Measurements from ENCODE around the gene CCDC80.

DNA sequence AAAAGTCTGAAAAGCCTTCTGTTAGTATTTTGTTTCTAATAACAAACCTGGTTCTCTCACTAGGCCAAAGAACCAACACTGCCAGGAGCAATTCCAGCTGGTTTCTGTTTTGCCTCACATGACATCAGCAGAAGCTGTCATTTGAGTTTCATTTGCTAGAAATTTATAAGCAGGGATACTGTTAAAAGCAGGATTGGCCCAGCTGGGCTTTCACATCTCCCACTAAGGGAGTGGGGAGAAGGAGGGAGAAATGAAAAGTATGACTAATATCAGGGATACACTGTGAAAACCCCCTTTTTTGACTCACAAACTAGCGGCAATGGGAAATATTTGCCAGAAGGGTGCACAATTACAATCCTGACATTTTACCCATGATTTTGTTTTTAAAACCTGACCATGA lies 5.3 kb downstream of the CCDC80 start:
- TF ChIP-seq, protein P1, sequence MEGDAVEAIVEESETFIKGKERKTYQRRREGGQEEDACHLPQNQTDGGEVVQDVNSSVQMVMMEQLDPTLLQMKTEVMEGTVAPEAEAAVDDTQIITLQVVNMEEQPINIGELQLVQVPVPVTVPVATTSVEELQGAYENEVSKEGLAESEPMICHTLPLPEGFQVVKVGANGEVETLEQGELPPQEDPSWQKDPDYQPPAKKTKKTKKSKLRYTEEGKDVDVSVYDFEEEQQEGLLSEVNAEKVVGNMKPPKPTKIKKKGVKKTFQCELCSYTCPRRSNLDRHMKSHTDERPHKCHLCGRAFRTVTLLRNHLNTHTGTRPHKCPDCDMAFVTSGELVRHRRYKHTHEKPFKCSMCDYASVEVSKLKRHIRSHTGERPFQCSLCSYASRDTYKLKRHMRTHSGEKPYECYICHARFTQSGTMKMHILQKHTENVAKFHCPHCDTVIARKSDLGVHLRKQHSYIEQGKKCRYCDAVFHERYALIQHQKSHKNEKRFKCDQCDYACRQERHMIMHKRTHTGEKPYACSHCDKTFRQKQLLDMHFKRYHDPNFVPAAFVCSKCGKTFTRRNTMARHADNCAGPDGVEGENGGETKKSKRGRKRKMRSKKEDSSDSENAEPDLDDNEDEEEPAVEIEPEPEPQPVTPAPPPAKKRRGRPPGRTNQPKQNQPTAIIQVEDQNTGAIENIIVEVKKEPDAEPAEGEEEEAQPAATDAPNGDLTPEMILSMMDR (IDR thresholded peaks at IDR 0.05), result no peak
- no peak for TF ChIP-seq POLR2A (IDR thresholded peaks at IDR 0.05)

Data from suprapubic skin (tissue), 3 donors.